PC-3 (cell line): Measurements from ENCODE around the gene ZNF74. TPM values are rescaled to one million over a fixed set of nuclear protein-coding genes. Genes with fewer than 3 reads are reported as not detected.
"Not testable (repeated sequence)": the region's sequence is repeated elsewhere in the genome, so short reads cannot be mapped to it uniquely, and the experiment has no call there.

Source experiments
- ATAC-seq: fragments of 200-7000 bp; cut with Tn5 transposase; 2 replicates; pipeline ENCODE4 v1.9.1; 2020; ENCODE audit warnings: mild to moderate bottlenecking, moderate library complexity
- BruUV-seq: library from RNA; stranded (reverse); fragments of 400-500 nt; replicated peaks from 2 replicates; lab custom pipeline; 2021; lab: Mats Ljungman, UMichigan
- CTCF ChIA-PET: fragments of 300-600 bp; sonication (Branson Sonifier 250); formaldehyde crosslinking; loops from one replicate; lab custom pipeline; 2022; ENCODE audit warnings: antibody characterized with exemption; lab: Charles Lee
- POLR2A ChIA-PET: fragments of 300-600 bp; sonication (Branson Sonifier 250); formaldehyde crosslinking; loops from one replicate; lab custom pipeline; 2022; ENCODE audit warnings: antibody characterized with exemption; ENCODE audit not compliant: unreplicated experiment; lab: Charles Lee
- DNase-seq: peaks from one replicate; pipeline ENCODE4 v3.0.0-alpha.2; 2015
- H2AFZ ChIP-seq: fragments of 300-600 bp; sonication (generic); 2 replicates; pipeline ENCODE4 v1.6.0; 2016; ENCODE audit warnings: antibody characterized with exemption, low read length
- H3F3A ChIP-seq: fragments of 300-600 bp; sonication (generic); one replicate; pipeline ENCODE4 v1.6.0; 2017; ENCODE audit warnings: antibody characterized with exemption, low read length, control low read depth, mild to moderate bottlenecking; ENCODE audit not compliant: unreplicated experiment
- H3K27ac ChIP-seq: fragments of 300-600 bp; sonication (generic); 2 replicates; pipeline ENCODE4 v1.5.1; 2016; ENCODE audit warnings: mild to moderate bottlenecking, low read length
- H3K27me3 ChIP-seq: fragments of 300-600 bp; sonication (generic); 2 replicates; pipeline ENCODE4 v1.6.1; 2016; ENCODE audit warnings: low read length, mixed read lengths
- H3K36me3 ChIP-seq: fragments of 300-600 bp; sonication (generic); 2 replicates; pipeline ENCODE4 v1.6.1; 2016; ENCODE audit warnings: low read depth, mixed run types, low read length, mixed read lengths
- H3K4me1 ChIP-seq: fragments of 300-600 bp; sonication (generic); 2 replicates; pipeline ENCODE4 v1.5.1; 2016; ENCODE audit warnings: low read length; ENCODE audit not compliant: insufficient read depth
- H3K4me2 ChIP-seq: fragments of 300-600 bp; sonication (generic); 2 replicates; pipeline ENCODE4 v1.6.0; 2016; ENCODE audit warnings: low read length
- H3K4me3 ChIP-seq: fragments of 300-600 bp; sonication (generic); 2 replicates; pipeline ENCODE4 v1.5.1; 2016; ENCODE audit warnings: mild to moderate bottlenecking, low read length, mixed read lengths
- H3K79me2 ChIP-seq: fragments of 300-600 bp; sonication (generic); 2 replicates; pipeline ENCODE4 v1.6.1; 2017; ENCODE audit warnings: low read length, mixed read lengths
- H3K9ac ChIP-seq: fragments of 300-600 bp; sonication (generic); 2 replicates; pipeline ENCODE4 v1.6.0; 2016; ENCODE audit warnings: mild to moderate bottlenecking, low read length
- H3K9me2 ChIP-seq: fragments of 300-600 bp; sonication (generic); replicated peaks from 2 replicates; pipeline ENCODE4 v1.6.1; 2016; ENCODE audit warnings: mixed run types, low read length, mixed read lengths
- H3K9me3 ChIP-seq: fragments of 300-600 bp; sonication (generic); 2 replicates; pipeline ENCODE4 v1.6.1; 2016; ENCODE audit warnings: low read length, mixed read lengths
- H4K20me1 ChIP-seq: fragments of 300-600 bp; sonication (generic); 2 replicates; pipeline ENCODE4 v1.6.1; 2016; ENCODE audit warnings: low read length, mixed read lengths
- EZH2 ChIP-seq: fragments of 300-600 bp; sonication (generic); IDR thresholded peaks from one replicate; pipeline ENCODE4 v1.6.1; 2017; ENCODE audit warnings: antibody characterized with exemption, mild to moderate bottlenecking, low read length; ENCODE audit not compliant: unreplicated experiment
- EZH2phosphoT487 ChIP-seq: fragments of 300-600 bp; sonication (generic); IDR thresholded peaks from 2 replicates; pipeline ENCODE4 v1.6.1; 2018; ENCODE audit warnings: mild to moderate bottlenecking, antibody characterized with exemption, low read length, borderline replicate concordance
- intact Hi-C: fragments of 100-400 bp; cut with micrococcal nuclease; formaldehyde crosslinking; loops from 2 replicates; pipeline ENCODE4 v1.9.0; 2023
- total RNA-seq: library from RNA; depleted of rRNA; stranded (reverse); fragments of >200 nt; gene quantifications from 2 replicates; pipeline ENCODE4 v1.2.3, GENCODE V29; 2014
- TF ChIP-seq, protein P1 (sequence below): fragments of 300-600 bp; sonication (generic); conservative IDR thresholded peaks from 2 replicates; pipeline ENCODE4 v1.5.1; 2017; ENCODE audit warnings: antibody characterized with exemption, low read depth, mild to moderate bottlenecking, low read length

ZNF74 gene
- total RNA-seq, 1 experiment from 2014 or later: 11.1 TPM

- Histone ChIP-seq H3K4me2 (no peak overlapping the region), H3K9me3 (no peaks in the 10 kb centered on the region), H3K9ac (no peak overlapping the region), H3K79me2 (no peaks in the 10 kb centered on the region), H3K27me3 (no peaks in the 10 kb centered on the region), H3K4me3 (no peak overlapping the region), H3K9me2 (no peaks in the 10 kb centered on the region), H3F3A (no peaks in the 10 kb centered on the region), H3K4me1 (no peaks in the 10 kb centered on the region), H3K27ac (no peak overlapping the region), H2AFZ (no peak overlapping the region), H3K36me3 (no peaks in the 10 kb centered on the region), H4K20me1 (no peaks in the 10 kb centered on the region)
- BruUV-seq: no TSS peak
- intact Hi-C loops: loop anchor here (10.0 kb wide), 2 partner anchors 81 to 281 kb away; partner anchors contain the start of gene KLHL22
- POLR2A ChIA-PET: no interaction called here
- no peak for ATAC-seq
- CTCF ChIA-PET: no interaction called here
- TF ChIP-seq, protein P1, sequence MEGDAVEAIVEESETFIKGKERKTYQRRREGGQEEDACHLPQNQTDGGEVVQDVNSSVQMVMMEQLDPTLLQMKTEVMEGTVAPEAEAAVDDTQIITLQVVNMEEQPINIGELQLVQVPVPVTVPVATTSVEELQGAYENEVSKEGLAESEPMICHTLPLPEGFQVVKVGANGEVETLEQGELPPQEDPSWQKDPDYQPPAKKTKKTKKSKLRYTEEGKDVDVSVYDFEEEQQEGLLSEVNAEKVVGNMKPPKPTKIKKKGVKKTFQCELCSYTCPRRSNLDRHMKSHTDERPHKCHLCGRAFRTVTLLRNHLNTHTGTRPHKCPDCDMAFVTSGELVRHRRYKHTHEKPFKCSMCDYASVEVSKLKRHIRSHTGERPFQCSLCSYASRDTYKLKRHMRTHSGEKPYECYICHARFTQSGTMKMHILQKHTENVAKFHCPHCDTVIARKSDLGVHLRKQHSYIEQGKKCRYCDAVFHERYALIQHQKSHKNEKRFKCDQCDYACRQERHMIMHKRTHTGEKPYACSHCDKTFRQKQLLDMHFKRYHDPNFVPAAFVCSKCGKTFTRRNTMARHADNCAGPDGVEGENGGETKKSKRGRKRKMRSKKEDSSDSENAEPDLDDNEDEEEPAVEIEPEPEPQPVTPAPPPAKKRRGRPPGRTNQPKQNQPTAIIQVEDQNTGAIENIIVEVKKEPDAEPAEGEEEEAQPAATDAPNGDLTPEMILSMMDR: no peak
- no peak for TF ChIP-seq EZH2phosphoT487
- TF ChIP-seq EZH2: no peak
- DNase-seq: no peak
Observed at GRCh38 chr22:20414059-20414440, 20.1 kb downstream of the ZNF74 start.

GRCh38 chr22:20414450-20414849, 20.5 kb downstream of the ZNF74 start:
- intact Hi-C loops: loop anchor here (10.0 kb wide), 2 partner anchors 80 to 280 kb away; partner anchors contain the start of gene KLHL22
- no peak for DNase-seq
- no peak overlapping the region for H2AFZ ChIP-seq
- no peaks in the 10 kb centered on the region for H3K36me3 ChIP-seq
- no peak for TF ChIP-seq EZH2phosphoT487
- no peaks in the 10 kb centered on the region for H3F3A ChIP-seq
- H3K9me3 ChIP-seq: no peaks in the 10 kb centered on the region
- H3K79me2 ChIP-seq: no peaks in the 10 kb centered on the region
- POLR2A ChIA-PET: no interaction called here
- H3K4me1 ChIP-seq: no peaks in the 10 kb centered on the region
- no peaks in the 10 kb centered on the region for H4K20me1 ChIP-seq
- no peak overlapping the region for H3K4me2 ChIP-seq
- H3K27ac ChIP-seq: no peak overlapping the region
- BruUV-seq: no TSS peak
- no peak overlapping the region for H3K4me3 ChIP-seq
- no peak overlapping the region for H3K9ac ChIP-seq
- H3K27me3 ChIP-seq: no peaks in the 10 kb centered on the region
- no peaks in the 10 kb centered on the region for H3K9me2 ChIP-seq
- CTCF ChIA-PET: no interaction called here
- ATAC-seq: no peak

GRCh38 chr22:20415241-20415640, 21.3 kb downstream of the ZNF74 start:
- not testable (repeated sequence) for H3K27ac ChIP-seq, H3K36me3 ChIP-seq
- intact Hi-C loops: loop anchor here (10.0 kb wide), 2 partner anchors 80 to 280 kb away; partner anchors contain the start of gene KLHL22

DNA sequence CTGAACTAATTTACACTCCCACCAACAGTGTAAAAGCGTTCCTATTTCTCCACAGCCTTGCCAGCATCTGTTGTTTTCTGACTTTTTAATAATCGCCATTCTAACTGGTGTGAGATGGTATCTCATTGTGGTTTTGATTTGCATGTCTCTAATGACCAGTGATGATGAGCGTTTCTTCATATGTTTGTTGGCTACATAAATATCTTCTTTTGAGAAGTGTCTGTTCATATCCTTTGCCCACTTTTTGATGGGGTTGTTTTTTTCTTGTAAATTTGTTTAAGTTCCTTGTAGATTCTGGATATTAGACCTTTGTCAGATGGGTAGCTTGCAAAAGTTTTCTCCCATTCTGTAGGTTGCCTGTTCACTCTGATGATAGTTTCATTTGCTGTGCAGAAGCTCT, 21.7 kb downstream of the ZNF74 start:
- ATAC-seq, DNase-seq, H3K79me2 ChIP-seq, H3F3A ChIP-seq, H4K20me1 ChIP-seq, H3K27ac ChIP-seq, BruUV-seq, H3K4me1 ChIP-seq, H3K36me3 ChIP-seq, H3K9me3 ChIP-seq, H3K4me3 ChIP-seq, POLR2A ChIA-PET, H3K4me2 ChIP-seq, CTCF ChIA-PET, H3K9me2 ChIP-seq, H3K27me3 ChIP-seq, H3K9ac ChIP-seq, H2AFZ ChIP-seq: not testable (repeated sequence)
- intact Hi-C loops: loop anchor here (10.0 kb wide), 2 partner anchors 79 to 279 kb away; partner anchors contain the start of gene KLHL22

More at GRCh38 chr22:20415241-20415640, 21.3 kb downstream of the ZNF74 start:
- H2AFZ ChIP-seq, BruUV-seq, H3K79me2 ChIP-seq, DNase-seq, H3K4me2 ChIP-seq, H3K4me3 ChIP-seq, H3K9me2 ChIP-seq, H3K27me3 ChIP-seq, POLR2A ChIA-PET, CTCF ChIA-PET, H3K9ac ChIP-seq, ATAC-seq, H3K9me3 ChIP-seq, H3F3A ChIP-seq, H3K4me1 ChIP-seq, H4K20me1 ChIP-seq: not testable (repeated sequence)
